NCI-H510A (cell line): ENCODE measurements around the gene NEBL.
"Not testable (repeated sequence)": the region's sequence is repeated elsewhere in the genome, so short reads cannot be mapped to it uniquely, and the experiment has no call there.

ENCODE experiments used
- DNase-seq: peaks from one replicate; lab custom pipeline; 2025; lab: John Stamatoyannopoulos, UW

Gene NEBL, protein sequence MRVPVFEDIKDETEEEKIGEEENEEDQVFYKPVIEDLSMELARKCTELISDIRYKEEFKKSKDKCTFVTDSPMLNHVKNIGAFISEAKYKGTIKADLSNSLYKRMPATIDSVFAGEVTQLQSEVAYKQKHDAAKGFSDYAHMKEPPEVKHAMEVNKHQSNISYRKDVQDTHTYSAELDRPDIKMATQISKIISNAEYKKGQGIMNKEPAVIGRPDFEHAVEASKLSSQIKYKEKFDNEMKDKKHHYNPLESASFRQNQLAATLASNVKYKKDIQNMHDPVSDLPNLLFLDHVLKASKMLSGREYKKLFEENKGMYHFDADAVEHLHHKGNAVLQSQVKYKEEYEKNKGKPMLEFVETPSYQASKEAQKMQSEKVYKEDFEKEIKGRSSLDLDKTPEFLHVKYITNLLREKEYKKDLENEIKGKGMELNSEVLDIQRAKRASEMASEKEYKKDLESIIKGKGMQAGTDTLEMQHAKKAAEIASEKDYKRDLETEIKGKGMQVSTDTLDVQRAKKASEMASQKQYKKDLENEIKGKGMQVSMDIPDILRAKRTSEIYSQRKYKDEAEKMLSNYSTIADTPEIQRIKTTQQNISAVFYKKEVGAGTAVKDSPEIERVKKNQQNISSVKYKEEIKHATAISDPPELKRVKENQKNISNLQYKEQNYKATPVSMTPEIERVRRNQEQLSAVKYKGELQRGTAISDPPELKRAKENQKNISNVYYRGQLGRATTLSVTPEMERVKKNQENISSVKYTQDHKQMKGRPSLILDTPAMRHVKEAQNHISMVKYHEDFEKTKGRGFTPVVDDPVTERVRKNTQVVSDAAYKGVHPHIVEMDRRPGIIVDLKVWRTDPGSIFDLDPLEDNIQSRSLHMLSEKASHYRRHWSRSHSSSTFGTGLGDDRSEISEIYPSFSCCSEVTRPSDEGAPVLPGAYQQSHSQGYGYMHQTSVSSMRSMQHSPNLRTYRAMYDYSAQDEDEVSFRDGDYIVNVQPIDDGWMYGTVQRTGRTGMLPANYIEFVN

DNA sequence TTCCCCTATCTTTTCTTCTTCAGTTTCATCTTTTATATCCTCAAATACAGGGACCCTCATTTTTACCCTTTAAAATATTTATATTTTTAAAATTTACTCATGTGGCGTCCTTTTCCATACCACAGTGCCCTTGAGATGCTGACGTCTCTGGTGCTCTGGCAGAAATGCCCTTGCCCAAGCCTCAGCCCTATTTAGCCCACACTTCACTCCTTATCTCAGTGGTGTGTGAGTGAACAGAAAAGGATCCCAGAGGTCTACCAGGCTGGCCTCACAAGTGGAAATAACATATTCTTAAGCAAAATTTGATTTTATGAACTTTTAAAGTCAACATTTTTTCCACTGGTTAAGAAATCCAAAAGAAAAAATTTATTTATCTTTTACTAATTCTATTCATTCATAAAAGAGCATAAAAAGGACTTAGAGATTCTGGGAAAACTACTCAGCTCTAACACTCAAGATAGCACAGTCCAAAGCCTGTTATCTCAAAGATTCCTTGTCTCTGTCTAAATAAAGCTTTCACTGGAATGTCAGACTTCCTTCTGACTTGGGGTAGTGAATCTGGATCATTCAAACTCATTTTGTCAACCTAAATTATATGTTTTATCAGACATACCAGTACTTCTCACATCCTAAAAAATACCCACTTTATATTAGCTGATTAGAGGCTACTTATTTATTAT, at the start of gene NEBL:
TSS of gene NEBL (minus strand) at position 166 of the 680 bp plus-strand sequence. CDS start at position 60, 106 bp downstream.
- DNase-seq, result no peak

DNA sequence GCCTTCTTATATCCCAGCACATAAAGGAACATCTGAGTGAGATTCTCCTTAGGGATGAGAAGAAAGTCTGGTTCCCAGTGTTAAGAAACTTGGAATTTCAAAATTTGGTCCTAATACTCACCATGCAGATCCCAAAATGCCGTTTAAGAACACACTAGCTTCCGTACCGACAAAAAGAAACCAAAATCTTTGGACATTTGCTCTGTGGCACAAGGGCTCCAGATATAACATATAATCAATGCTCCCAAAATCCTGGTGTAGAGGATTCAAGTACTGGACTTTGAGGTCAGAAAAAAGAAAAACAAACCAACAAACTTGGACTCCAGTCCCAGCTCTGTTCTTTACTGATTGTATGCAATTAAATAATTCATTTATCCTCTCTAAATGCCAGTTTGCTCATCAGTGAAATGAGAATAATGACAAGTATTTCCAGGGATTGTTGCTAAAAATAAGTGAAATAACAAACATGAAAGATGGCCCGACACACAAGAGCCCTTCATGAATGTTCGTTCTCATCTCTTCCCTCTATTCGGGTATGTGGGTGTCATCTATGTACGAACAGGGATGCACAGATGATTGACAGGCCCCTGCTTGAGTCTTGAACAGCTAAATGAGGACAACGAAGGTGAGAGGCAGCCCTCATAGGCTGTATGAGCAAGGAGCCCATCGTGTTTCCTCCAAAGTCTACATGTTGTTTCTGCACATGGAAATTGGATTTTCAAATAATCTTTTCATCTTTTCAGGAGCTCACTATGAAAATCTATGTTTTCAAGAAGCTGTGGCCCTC, 48.6 kb upstream of the NEBL start:
- DNase-seq, result no peak

DNA sequence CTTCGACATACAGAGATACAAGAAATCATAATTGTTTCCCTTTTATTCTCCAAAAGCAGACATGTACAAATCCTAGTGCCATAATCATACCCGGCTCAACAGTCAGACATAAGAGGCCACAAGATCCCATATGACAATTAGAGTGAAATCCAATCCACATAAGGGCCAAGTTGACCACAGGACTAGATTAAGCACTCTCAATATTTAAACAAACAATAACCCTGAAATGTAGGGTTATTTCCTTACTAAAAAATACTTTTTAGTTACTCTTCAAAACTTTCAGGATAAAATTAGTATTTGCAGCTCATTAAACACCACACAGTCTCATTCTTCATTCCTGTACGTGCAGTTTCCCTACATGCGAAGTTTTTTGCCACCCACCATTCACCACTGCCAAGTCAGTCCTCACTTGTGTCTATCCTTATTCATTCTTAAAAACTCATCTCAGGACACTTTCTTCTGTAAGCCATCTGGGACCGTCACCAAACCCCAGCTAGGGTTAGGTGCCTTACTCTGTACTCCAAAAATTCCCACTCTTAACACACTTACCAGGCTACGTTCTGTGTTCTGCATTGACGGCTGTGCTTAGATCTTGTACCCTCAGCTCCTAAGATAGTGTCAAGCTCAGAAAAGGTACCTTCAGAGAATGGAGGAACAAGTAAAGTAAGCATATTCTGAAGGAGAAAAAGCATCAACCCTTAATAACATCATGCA, 47.8 kb upstream of the NEBL start:
- no peak for DNase-seq

DNA sequence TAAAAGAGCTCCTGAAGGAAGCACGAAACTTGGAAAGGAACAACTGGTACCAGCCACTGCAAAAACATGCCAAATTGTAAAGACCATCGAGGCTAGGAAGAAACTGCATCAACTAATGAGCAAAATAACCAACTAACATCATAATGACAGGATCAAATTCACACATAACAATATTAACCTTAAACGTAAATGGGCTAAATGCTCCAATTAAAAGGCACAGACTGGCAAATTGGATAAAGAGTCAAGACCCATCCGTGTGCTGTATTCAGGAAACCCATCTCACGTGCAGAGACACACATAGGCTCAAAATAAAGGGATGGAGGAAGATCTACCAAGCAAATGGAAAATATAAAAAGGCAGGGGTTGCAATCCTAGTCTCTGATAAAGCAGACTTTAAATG, 42.3 kb upstream of the NEBL start:
- not testable (repeated sequence) for DNase-seq

DNA sequence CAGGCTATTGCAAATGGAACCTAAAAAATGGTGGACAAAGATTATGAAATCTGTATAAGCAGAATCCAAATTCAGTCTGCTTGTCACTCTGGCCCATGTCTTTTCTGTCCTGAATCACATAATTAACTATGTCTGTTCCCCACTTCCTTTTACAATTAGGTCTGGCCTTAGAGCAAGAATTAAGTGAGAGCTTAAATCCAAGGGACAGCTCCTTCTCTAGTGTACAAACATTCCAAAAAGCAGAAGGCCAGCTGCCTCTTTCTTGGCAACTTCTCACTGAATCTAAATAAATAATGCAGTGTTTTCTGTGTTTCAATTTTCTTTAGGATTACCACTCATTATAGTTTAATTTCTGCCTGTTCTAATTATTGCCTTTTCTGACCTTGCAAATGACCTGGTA, 39.3 kb upstream of the NEBL start:
- DNase-seq, result no peak

DNA sequence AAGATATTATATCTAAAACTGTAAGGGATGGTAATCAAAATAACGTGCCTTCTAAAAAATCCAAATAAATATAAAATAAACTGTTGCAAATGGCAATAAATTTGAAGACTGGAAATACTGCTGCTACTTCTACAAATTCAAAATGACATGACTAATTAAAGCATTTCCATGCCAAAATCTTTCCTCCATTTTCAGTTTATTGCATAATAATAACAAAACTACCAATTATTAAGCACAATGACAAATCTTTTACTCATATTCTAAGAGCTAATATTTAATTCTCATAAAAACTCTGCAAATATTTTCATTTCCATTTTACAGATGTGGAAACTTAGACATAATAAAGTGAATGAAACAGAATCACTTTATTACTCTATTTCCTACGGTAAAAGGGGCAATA, 38.8 kb upstream of the NEBL start:
- DNase-seq, result no peak

DNA sequence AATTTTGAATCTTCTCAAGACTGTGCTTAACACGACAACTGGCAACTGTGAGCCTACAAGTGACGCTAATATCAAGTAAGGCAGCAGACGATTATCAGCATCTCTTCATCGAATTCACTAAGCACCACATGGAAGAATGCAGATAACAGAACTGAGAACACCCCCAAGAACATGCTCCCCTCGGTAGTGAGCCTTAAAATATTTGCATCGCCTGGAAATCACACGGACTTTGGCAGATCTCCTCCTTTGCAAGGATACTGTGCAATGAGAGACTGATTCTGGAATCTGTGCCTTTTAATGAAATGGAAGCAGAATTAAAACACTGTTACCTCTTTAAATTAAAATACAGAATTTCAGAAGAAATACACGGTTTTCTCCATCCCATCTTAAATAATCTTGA, 38.2 kb upstream of the NEBL start:
- DNase-seq, result no peak

DNA sequence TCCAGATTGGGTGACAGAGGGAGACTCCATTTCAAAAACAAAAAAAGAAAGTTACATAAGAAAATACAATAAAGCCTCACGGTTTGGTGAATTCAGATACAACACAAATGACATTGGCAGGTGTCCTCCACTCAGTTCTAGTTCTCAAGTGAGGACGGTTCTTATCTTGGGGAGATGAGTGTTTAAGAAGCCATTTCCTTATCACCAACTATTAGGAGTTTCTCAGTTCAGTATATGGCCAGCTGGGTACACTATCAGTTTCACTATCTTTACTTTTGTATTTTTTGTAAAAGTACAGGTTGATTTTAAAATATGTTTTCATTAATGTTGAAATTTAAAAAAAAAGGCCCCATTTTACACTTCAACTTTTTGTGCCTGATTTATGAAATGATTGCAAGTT, 36.6 kb upstream of the NEBL start:
- DNase-seq, result no peak

DNA sequence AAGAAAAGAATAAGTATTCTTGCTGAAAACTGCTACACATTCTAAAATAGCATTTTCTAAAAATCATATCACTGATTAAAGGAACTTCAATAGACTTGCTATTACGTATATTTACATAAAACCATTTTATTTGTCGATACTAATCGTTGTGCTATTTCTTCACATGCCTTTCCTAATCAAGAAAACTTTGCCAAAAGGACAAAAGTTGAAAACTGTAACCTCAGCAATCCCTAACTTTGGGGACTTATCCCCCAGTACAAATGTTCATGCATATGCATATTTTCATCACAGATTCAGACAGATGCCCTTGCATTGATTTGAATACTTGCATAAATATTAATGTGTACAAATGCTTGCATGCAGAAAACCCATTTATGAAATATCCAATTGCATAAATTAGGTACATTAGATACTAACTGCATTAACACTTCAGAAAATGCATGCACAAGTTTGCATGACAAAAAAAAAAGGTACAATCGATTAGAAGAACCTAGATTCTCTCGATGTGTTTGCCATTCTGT, 35.6 kb upstream of the NEBL start:
- DNase-seq, result no peak

DNA sequence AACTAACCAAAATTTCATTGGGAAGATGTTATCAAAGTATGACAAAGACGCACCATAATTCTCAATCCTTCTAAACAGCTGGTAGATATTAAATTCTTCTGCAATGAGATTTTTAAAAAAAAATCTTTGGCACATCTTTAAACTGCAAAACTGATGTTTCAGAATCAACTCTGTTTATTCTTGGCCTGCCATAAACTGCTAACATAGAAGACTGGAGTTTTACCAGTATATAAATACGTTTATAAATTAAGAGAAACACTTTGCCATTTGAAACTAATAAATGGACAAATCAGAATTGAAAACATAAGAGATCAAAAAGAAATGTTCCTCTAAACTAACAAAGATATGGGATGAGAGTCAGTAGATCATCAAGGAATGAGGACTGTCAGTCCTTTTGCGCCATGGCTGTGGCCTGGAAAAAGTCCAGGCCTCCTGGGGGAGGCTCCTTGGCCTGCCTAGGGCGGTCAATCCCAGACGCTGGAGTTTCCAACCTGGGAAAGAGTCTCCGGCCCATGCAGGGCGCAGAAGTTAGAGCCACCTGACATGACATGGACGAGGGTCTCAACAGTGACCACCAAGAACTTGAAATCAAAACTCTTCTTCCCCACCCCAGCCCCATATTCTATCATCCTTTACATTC, 34.2 kb upstream of the NEBL start:
- no peak for DNase-seq

DNA sequence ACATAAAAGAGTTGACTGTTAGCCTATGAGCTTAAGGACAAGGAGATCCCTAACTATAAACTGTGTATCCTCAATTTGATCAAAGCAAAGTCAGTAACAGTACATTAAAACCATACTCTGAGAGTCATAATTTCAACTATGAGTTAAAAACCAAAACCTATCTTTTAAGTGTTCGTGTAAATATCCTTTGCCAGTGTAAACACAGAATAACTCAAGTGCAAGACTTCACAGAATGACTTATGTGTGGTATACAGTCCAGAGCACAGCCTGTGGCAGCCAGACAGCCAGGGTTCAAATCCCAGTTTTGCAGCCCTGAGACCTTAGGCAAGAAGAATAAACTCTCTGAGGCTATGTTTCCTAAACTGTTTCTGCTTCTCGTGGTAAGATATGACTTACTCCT, 30.3 kb upstream of the NEBL start:
- no peak for DNase-seq

DNA sequence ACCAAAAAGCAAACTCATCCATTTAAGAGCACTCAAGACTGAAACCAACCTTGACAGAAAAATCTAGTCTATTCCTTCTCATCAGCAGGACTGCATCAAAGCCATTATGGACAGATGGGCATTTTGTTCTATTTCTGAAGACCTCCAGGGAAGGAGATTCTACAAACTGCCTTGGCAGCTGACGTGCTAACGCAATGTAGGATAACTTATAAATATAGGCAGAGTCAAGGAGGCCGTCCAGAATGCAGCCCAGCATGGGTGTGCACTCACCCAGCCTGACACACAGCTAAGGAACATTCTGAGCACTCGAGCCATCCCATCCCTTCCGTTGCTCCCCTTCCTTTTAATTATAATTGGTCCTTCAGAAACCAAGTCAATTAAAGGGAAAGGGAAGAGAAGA, 25.3 kb upstream of the NEBL start:
- no peak for DNase-seq

DNA sequence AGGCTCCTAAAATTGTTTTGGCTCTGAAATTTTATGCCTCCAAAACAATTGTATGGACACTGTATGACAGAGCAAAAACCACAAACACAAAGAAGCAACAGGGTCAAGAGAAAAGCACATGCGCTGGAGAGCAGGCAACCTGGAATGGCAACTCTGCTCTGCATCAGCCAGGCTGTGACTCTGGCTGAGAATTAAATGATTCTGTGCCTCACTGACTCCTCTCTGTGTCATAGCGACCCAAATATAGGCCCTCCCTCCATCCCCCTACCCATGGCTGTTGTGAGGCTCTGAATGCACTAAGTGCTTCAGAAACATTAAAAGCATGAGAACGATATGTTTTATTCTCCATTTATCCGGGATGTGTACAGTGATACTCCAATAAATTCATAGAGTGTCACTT, 24.9 kb upstream of the NEBL start:
- no peak for DNase-seq

DNA sequence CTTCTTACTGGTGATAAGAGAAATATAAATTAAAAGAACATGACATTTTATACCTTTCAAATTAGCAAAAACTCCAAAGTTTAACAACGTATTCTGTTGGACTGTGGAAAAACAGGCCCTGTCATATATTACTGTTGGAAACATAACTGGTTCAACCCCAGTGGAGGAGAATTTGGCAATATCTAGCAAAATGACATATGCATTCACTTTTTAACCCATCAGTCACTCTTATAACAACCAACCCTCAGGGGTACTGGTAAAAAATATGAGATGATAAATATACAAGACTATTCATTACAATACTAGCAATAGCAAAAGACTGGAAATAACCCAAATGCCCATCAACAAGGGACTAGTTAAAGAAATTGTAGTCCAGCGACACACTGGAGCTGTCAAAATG, 22.9 kb upstream of the NEBL start:
- DNase-seq, result no peak

DNA sequence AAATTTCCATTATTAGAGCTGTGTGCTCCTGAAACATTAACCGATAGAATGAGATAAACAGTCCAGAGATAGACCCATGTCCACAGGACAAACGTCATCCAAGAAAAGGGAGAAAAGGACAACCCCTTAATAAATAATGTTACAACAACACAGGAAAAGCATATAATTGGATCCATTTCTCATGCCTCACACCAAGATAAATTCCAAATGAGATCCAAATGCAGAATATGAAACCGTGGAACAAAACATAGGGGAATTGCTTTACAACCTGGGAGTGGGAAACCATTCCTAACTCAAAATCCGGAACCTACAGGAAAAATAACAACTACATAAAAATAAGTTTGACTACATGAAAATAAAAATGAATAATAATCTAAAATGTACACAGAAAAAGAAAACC, 22.4 kb upstream of the NEBL start:
- no peak for DNase-seq

DNA sequence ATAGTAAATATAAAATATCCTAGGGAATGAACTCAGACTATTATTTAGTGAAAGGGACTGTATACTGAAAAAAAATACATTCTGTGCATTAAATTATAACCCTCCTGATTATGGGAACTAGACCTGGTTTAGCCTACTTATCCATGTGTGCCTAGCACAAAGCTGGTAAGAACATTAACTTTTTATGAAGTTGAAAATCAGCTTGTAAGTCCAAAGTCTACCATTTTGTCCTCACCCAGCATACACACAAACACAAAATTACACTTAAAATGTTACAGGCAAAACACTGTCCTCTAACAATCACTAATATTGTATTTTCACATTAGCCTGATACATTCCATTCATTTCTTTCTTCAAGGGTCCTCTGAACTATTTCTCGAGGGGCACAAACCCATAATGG, 19.9 kb upstream of the NEBL start:
- no peak for DNase-seq

DNA sequence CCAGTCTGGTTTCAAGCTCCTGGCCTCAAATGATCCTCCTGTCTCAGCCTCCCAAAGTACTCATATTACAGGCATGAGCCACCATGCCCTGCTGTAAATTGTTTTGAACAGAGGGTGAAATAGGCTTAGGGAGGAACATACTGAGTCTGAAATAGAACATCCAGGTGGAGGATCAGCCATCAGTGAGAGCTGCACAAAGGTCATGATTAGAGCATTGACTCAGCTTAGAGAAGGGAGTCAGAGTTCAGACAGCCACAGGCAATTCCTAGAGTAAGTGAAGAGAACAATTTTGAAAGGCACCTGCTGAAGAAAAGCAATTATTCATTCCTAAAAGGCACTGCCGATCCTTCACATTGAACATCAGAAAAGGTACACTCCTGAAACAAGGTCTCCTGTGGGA, 15.9 kb upstream of the NEBL start:
- DNase-seq, result no peak

DNA sequence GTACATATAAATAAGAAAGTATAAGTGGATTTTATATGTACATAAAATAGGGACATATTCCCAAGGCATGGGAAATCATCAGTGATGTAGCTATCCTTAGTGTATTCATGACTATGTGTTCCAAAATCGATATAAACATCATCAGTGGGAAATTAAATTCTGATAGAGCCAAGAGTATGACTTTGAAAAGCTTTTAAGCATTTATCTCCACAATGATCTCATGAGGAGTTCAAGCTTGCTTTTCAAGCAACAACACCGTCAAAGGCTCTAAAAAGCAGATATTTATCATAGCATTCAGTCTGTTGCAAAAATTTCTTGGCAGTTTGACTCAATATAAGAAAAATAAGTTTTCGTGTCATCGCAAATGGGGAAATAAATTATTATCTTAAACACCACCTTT, 14.5 kb upstream of the NEBL start:
- DNase-seq, result no peak

DNA sequence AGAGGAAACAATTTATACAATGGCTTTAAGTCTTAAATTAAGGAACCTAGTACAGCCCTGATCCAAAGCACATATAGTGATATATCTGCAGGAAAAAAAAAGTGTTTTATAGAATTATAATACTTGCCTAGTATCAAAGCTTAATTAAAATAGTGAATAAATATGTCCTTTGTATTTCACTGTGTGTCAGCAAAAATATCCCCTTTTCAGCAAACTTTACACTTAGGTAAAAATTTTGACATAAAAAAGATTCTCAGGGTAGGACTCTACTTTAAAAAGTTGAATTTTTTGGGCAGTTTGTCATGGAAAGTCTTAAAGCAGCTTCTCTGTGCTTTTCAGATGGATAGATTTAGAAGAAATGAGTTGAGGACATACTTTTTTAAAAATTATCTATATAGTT, 12.7 kb upstream of the NEBL start:
- no peak for DNase-seq

DNA sequence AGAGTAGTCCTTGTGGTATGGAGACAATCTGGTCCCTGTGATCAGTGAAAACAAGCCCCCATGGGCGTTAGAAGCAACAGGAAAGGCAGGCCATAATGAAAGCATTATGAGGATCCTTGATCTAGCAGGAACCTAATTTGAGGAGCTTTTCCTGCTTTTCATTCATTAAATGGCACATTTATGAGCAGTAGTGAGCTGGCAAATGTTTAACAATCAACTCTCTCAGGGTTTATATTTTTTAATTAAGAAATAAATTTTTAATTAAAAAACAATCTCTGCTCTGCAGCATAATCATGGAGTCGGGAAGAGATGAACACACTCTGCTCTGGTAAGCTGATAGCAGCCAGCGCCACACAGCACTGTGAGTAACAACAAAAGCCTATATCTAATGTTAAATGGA, 11.3 kb upstream of the NEBL start:
- DNase-seq, result no peak
